HEK293 (cell line): Measurements from ENCODE around the gene SERF2.
A peak's percentile ranks its signal among the peaks of the same experiment; 100 is the strongest.

Experiments used
- GLIS2 ChIP-seq: fragments of 450-650 bp; formaldehyde crosslinking; IDR thresholded peaks from 2 replicates; pipeline ENCODE4 v1.5.1; 2016; ENCODE audit warnings: missing biosample characterization, missing genetic modification characterization
- HOXA7 ChIP-seq: sonication (generic); formaldehyde crosslinking; IDR thresholded peaks from 2 replicates; pipeline ENCODE4 v1.8.1; 2022; ENCODE audit warnings: missing genetic modification reagents, borderline replicate concordance
- KLF7 ChIP-seq: fragments of 450-650 bp; formaldehyde crosslinking; IDR thresholded peaks from 2 replicates; pipeline ENCODE4 v1.5.1; 2016; ENCODE audit warnings: missing biosample characterization, missing genetic modification characterization, borderline replicate concordance
- KLF9 ChIP-seq: fragments of 450-650 bp; formaldehyde crosslinking; IDR thresholded peaks from 2 replicates; pipeline ENCODE4 v1.5.1; 2016; ENCODE audit warnings: missing biosample characterization, missing genetic modification characterization, low read depth
- SP3 ChIP-seq: fragments of 450-650 bp; formaldehyde crosslinking; IDR thresholded peaks from 2 replicates; pipeline ENCODE4 v1.5.1; 2016; ENCODE audit warnings: missing biosample characterization, missing genetic modification characterization
- ZIC2 ChIP-seq: fragments of 450-650 bp; formaldehyde crosslinking; IDR thresholded peaks from 2 replicates; pipeline ENCODE4 v1.5.1; 2016; ENCODE audit warnings: missing biosample characterization, missing genetic modification characterization
- ZNF157 ChIP-seq: fragments of 450-650 bp; formaldehyde crosslinking; IDR thresholded peaks from 2 replicates; pipeline ENCODE4 v1.5.1; 2016; ENCODE audit warnings: missing biosample characterization, missing genetic modification characterization
- ZNF175 ChIP-seq: fragments of 450-650 bp; formaldehyde crosslinking; IDR thresholded peaks from 2 replicates; pipeline ENCODE4 v1.5.1; 2016; ENCODE audit warnings: missing biosample characterization, missing genetic modification characterization
- ZNF248 ChIP-seq: fragments of 450-650 bp; formaldehyde crosslinking; IDR thresholded peaks from 2 replicates; pipeline ENCODE4 v1.5.1; 2017; ENCODE audit warnings: missing biosample characterization, missing genetic modification characterization
- ZNF366 ChIP-seq: fragments of 450-650 bp; formaldehyde crosslinking; conservative IDR thresholded peaks from 2 replicates; pipeline ENCODE4 v1.5.1; 2016; ENCODE audit warnings: missing biosample characterization, missing genetic modification characterization
- ZNF426 ChIP-seq: fragments of 450-650 bp; formaldehyde crosslinking; IDR thresholded peaks from 2 replicates; pipeline ENCODE4 v1.5.1; 2017; ENCODE audit warnings: missing biosample characterization, missing genetic modification characterization, mild to moderate bottlenecking, inconsistent platforms, moderate library complexity
- ZNF433 ChIP-seq: fragments of 450-650 bp; formaldehyde crosslinking; IDR thresholded peaks from 2 replicates; pipeline ENCODE4 v1.5.1; 2016; ENCODE audit warnings: missing biosample characterization, missing genetic modification characterization, low read depth
- ZNF558 ChIP-seq: fragments of 450-650 bp; formaldehyde crosslinking; IDR thresholded peaks from 2 replicates; pipeline ENCODE4 v1.5.1; 2016; ENCODE audit warnings: missing biosample characterization, missing genetic modification characterization
- ZNF596 ChIP-seq: fragments of 450-650 bp; IDR thresholded peaks from 2 replicates; pipeline ENCODE4 v1.5.0; 2018; ENCODE audit warnings: missing biosample characterization, mild to moderate bottlenecking, missing genetic modification characterization, moderate library complexity
- ZNF600 ChIP-seq: fragments of 450-650 bp; formaldehyde crosslinking; IDR thresholded peaks from 2 replicates; pipeline ENCODE4 v1.5.1; 2016; ENCODE audit warnings: missing biosample characterization, missing genetic modification characterization
- ZNF610 ChIP-seq: fragments of 450-650 bp; formaldehyde crosslinking; IDR thresholded peaks from 2 replicates; pipeline ENCODE4 v1.5.1; 2016; ENCODE audit warnings: missing biosample characterization, missing genetic modification characterization, borderline replicate concordance
- ZNF621 ChIP-seq: fragments of 450-650 bp; formaldehyde crosslinking; IDR thresholded peaks from 2 replicates; pipeline ENCODE4 v1.5.1; 2017; ENCODE audit warnings: missing biosample characterization, missing genetic modification characterization
- ZNF624 ChIP-seq: fragments of 450-650 bp; formaldehyde crosslinking; IDR thresholded peaks from 2 replicates; pipeline ENCODE4 v1.5.1; 2017; ENCODE audit warnings: missing biosample characterization, missing genetic modification characterization
- ZNF654 ChIP-seq: fragments of 450-650 bp; formaldehyde crosslinking; IDR thresholded peaks from 2 replicates; pipeline ENCODE4 v1.5.1; 2016; ENCODE audit warnings: low read depth, missing biosample characterization, missing genetic modification characterization
- ZNF768 ChIP-seq: fragments of 450-650 bp; formaldehyde crosslinking; IDR thresholded peaks from 2 replicates; pipeline ENCODE4 v1.5.1; 2018; ENCODE audit warnings: missing biosample characterization, mild to moderate bottlenecking, missing genetic modification characterization
- ZNF791 ChIP-seq: fragments of 450-650 bp; formaldehyde crosslinking; IDR thresholded peaks from 2 replicates; pipeline ENCODE4 v1.5.1; 2016; ENCODE audit warnings: missing biosample characterization, missing genetic modification characterization
- ZSCAN16 ChIP-seq: fragments of 450-650 bp; formaldehyde crosslinking; IDR thresholded peaks from 2 replicates; pipeline ENCODE4 v1.5.1; 2016; ENCODE audit warnings: missing biosample characterization, missing genetic modification characterization
- TF ChIP-seq, protein P1 (sequence below): fragments of 450-650 bp; formaldehyde crosslinking; IDR thresholded peaks from 2 replicates; pipeline ENCODE4 v1.5.1; 2016; ENCODE audit warnings: missing biosample characterization, missing genetic modification characterization
- TF ChIP-seq, protein P2 (sequence below): fragments of 450-650 bp; formaldehyde crosslinking; IDR thresholded peaks from 2 replicates; pipeline ENCODE4 v1.5.1; 2016; ENCODE audit warnings: missing biosample characterization, missing genetic modification characterization, borderline replicate concordance
- TF ChIP-seq, protein P3 (sequence below): fragments of 450-650 bp; formaldehyde crosslinking; IDR thresholded peaks from 2 replicates; pipeline ENCODE4 v1.5.1; 2016; ENCODE audit warnings: missing biosample characterization, missing genetic modification characterization
- TF ChIP-seq, protein P4 (sequence below): fragments of 450-650 bp; formaldehyde crosslinking; IDR thresholded peaks from 2 replicates; pipeline ENCODE4 v1.5.1; 2016; ENCODE audit warnings: missing biosample characterization, missing genetic modification characterization
- TF ChIP-seq, protein P5 (sequence below): fragments of 450-650 bp; formaldehyde crosslinking; IDR thresholded peaks from 2 replicates; pipeline ENCODE4 v1.5.1; 2016; ENCODE audit warnings: missing biosample characterization, missing genetic modification characterization
- TF ChIP-seq, protein P6 (sequence below): fragments of 450-650 bp; formaldehyde crosslinking; IDR thresholded peaks from 2 replicates; pipeline ENCODE4 v1.5.1; 2016; ENCODE audit warnings: missing biosample characterization, missing genetic modification characterization

SERF2 gene

DNA sequence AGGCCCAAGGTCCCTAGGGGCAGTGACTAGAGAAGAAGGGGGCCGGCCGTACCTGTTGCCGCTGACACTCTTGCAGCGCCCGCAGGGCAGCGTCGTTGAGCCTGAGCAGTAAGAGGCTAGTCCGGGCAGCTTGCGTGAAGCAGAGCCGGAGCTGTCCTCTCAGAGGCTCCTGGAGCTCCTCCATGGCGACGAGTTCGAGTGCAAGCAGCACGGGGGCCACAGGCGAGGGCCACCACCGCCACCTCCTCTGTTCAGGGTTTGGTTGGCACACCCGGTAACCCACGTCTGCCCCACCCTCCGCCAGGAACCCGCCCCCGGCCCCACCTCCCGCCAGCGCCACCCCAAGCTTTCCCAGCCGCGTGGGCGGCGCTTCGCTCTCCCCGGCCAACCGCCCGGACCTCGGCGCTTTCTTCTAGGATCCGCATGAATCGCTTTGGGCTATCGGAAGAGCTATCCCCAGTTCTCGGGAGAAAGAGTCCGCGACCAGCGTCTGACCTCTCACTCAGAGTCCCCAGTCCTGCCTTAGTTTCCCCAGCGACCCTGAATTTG lies 15.3 kb upstream of the SERF2 start, which contains the start of gene ELL3 (continued):
- TF ChIP-seq, protein P1, sequence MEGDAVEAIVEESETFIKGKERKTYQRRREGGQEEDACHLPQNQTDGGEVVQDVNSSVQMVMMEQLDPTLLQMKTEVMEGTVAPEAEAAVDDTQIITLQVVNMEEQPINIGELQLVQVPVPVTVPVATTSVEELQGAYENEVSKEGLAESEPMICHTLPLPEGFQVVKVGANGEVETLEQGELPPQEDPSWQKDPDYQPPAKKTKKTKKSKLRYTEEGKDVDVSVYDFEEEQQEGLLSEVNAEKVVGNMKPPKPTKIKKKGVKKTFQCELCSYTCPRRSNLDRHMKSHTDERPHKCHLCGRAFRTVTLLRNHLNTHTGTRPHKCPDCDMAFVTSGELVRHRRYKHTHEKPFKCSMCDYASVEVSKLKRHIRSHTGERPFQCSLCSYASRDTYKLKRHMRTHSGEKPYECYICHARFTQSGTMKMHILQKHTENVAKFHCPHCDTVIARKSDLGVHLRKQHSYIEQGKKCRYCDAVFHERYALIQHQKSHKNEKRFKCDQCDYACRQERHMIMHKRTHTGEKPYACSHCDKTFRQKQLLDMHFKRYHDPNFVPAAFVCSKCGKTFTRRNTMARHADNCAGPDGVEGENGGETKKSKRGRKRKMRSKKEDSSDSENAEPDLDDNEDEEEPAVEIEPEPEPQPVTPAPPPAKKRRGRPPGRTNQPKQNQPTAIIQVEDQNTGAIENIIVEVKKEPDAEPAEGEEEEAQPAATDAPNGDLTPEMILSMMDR = no peak
- TF ChIP-seq, protein P2, sequence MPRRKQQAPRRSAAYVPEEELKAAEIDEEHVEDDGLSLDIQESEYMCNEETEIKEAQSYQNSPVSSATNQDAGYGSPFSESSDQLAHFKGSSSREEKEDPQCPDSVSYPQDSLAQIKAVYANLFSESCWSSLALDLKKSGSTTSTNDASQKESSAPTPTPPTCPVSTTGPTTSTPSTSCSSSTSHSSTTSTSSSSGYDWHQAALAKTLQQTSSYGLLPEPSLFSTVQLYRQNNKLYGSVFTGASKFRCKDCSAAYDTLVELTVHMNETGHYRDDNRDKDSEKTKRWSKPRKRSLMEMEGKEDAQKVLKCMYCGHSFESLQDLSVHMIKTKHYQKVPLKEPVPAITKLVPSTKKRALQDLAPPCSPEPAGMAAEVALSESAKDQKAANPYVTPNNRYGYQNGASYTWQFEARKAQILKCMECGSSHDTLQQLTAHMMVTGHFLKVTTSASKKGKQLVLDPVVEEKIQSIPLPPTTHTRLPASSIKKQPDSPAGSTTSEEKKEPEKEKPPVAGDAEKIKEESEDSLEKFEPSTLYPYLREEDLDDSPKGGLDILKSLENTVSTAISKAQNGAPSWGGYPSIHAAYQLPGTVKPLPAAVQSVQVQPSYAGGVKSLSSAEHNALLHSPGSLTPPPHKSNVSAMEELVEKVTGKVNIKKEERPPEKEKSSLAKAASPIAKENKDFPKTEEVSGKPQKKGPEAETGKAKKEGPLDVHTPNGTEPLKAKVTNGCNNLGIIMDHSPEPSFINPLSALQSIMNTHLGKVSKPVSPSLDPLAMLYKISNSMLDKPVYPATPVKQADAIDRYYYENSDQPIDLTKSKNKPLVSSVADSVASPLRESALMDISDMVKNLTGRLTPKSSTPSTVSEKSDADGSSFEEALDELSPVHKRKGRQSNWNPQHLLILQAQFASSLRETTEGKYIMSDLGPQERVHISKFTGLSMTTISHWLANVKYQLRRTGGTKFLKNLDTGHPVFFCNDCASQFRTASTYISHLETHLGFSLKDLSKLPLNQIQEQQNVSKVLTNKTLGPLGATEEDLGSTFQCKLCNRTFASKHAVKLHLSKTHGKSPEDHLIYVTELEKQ (tag by site-specific recombination) = no peak
- TF ChIP-seq ZNF248 (tag by site-specific recombination) (no peak), SP3 (tag by site-specific recombination) (peak; percentile 69), ZIC2 (tag by site-specific recombination) (no peak), ZNF600 (tag by site-specific recombination) (no peak), ZNF768 (tag by site-specific recombination) (no peak), KLF7 (tag by site-specific recombination) (no peak), ZNF621 (no peak), ZNF558 (tag by site-specific recombination) (no peak), ZNF654 (tag by site-specific recombination) (no peak), KLF9 (tag by site-specific recombination) (peak; percentile 76; the same call in 1 of the 2 replicates), ZNF624 (tag by site-specific recombination) (no peak), ZSCAN16 (tag by site-specific recombination) (no peak), ZNF791 (tag by site-specific recombination) (no peak), ZNF366 (tag by site-specific recombination) (no peak), ZNF426 (tag by site-specific recombination) (no peak), ZNF596 (tag by site-specific recombination) (no peak), ZNF610 (tag by site-specific recombination) (no peak), ZNF175 (tag by site-specific recombination) (no peak), ZNF433 (tag by site-specific recombination) (no peak), HOXA7 (no peak), GLIS2 (tag by site-specific recombination) (peak; percentile 63), ZNF157 (tag by site-specific recombination) (no peak)
- TF ChIP-seq, protein P3, sequence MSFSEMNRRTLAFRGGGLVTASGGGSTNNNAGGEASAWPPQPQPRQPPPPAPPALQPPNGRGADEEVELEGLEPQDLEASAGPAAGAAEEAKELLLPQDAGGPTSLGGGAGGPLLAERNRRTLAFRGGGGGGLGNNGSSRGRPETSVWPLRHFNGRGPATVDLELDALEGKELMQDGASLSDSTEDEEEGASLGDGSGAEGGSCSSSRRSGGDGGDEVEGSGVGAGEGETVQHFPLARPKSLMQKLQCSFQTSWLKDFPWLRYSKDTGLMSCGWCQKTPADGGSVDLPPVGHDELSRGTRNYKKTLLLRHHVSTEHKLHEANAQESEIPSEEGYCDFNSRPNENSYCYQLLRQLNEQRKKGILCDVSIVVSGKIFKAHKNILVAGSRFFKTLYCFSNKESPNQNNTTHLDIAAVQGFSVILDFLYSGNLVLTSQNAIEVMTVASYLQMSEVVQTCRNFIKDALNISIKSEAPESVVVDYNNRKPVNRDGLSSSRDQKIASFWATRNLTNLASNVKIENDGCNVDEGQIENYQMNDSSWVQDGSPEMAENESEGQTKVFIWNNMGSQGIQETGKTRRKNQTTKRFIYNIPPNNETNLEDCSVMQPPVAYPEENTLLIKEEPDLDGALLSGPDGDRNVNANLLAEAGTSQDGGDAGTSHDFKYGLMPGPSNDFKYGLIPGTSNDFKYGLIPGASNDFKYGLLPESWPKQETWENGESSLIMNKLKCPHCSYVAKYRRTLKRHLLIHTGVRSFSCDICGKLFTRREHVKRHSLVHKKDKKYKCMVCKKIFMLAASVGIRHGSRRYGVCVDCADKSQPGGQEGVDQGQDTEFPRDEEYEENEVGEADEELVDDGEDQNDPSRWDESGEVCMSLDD = no peak
- TF ChIP-seq, protein P4, sequence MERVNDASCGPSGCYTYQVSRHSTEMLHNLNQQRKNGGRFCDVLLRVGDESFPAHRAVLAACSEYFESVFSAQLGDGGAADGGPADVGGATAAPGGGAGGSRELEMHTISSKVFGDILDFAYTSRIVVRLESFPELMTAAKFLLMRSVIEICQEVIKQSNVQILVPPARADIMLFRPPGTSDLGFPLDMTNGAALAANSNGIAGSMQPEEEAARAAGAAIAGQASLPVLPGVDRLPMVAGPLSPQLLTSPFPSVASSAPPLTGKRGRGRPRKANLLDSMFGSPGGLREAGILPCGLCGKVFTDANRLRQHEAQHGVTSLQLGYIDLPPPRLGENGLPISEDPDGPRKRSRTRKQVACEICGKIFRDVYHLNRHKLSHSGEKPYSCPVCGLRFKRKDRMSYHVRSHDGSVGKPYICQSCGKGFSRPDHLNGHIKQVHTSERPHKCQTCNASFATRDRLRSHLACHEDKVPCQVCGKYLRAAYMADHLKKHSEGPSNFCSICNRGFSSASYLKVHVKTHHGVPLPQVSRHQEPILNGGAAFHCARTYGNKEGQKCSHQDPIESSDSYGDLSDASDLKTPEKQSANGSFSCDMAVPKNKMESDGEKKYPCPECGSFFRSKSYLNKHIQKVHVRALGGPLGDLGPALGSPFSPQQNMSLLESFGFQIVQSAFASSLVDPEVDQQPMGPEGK (tag by site-specific recombination) = peak; percentile 63; the same call in 1 of the 2 replicates
- TF ChIP-seq, protein P5, sequence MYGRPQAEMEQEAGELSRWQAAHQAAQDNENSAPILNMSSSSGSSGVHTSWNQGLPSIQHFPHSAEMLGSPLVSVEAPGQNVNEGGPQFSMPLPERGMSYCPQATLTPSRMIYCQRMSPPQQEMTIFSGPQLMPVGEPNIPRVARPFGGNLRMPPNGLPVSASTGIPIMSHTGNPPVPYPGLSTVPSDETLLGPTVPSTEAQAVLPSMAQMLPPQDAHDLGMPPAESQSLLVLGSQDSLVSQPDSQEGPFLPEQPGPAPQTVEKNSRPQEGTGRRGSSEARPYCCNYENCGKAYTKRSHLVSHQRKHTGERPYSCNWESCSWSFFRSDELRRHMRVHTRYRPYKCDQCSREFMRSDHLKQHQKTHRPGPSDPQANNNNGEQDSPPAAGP = no peak
- TF ChIP-seq, protein P6, sequence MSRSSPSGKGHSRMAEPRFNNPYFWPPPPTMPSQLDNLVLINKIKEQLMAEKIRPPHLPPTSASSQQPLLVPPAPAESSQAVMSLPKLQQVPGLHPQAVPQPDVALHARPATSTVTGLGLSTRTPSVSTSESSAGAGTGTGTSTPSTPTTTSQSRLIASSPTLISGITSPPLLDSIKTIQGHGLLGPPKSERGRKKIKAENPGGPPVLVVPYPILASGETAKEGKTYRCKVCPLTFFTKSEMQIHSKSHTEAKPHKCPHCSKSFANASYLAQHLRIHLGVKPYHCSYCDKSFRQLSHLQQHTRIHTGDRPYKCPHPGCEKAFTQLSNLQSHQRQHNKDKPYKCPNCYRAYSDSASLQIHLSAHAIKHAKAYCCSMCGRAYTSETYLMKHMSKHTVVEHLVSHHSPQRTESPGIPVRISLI = no peak
